ENCODE data around the gene MICAL3.

MICAL3 gene

DNA sequence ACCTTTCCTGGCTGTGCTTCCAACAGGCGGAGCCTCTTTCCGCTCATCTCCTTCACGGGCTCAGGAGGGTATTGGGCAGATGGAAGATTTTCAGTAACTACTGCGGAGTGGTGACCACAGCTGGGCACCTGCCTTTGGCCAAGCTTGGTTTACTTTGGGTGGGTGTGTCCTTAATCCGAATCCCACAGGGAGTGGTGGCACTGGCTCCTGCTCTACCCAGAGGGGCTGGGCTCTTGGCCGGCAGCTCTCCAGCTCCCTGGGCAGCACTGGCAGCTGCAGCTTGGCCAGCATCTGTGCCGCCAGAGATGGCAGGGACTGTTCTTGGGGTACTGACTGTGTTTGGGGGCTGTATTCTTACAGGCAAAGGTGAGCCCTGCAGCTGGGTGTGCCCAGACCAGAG, 279.9 kb downstream of the MICAL3 start:
- no peak for DNase-seq

DNA sequence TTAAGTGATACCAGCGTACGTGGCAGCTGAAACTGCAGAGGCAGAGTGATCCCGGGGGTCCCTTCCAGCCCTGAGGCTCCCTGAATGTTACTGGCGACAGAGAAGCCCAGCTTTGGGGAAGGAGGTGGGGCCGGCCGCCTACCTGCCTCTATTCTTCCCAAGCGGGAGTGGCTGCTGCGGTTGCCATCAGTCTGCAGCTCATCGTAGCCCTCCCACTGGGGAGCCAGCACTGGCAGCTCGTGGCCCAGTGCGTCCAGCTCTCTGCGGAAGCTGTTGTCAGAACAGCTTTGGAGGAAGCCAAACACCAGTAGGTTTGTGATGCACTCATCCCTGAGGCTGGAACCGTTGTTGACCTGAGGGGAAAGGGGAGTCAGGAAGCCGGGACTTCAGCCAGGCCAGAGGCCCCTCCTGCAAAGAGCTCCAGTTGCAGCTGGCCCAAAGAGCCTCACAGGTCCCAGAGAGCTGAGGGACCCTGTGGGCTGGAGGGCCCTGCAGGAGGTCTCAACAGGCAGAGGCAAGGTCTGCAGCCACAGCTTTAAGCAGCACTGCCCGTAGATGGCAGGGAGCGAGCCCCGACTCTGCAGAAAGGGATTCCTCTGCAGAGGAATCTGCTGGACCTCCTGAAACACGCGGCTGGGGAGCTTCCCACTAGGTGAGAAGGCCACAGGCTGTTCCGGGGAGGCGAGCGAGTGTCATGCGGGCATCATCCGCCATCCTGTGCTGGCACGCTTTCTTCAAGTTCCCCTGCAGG, 280.5 kb downstream of the MICAL3 start:
- DNase-seq = no peak

DNA sequence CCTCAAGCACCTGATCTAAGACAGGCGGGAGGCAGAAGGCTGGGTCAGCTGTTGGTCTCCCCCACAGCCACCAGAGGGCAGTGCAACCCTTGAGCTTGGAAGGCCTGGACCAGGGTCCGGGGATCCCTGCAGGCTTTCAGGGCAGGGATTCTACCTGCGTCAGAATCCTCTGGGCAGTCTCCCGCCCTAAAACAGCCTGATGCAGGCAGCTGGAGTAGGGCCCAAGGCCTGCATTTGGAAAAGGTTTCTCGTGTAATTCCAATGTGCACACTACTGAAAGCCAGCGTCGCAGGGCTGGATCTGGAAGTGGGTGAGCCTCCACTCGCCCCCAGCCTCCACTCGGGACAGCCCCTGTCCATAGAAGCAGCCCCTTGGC, 281.8 kb downstream of the MICAL3 start:
- peak; percentile 49 for DNase-seq

DNA sequence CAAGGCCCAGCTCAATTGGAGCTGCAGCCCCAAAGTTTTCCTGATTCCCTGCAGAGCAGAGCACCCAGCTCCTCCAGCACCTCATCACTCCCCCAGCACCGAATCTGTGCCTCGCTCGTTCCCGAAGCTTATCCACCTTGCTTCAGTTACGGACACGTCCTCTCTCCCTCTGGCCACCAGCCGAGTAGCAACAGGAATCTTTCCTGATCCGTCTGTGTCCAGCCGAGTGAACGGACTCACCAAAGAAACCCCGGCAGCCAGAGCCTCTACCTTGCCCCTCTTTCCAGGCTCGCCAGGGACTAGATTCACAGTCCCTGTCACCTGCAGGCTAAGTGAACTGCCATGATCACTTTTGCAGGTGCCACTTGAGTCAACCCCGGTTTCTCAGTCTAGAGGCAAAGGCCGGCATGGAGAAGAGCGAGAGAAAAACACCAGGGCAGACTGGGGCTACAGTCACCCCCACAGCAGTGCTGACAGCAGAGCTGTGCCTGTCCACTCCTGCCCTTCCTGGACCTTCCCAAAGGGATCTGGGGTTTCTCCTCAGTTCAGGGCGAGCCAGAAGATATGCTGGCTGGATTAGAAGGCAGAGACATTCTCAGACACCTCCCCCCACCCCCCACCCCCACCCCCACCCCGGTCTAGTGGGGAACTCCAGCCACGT, 282.4 kb downstream of the MICAL3 start:
- no peak for DNase-seq

DNA sequence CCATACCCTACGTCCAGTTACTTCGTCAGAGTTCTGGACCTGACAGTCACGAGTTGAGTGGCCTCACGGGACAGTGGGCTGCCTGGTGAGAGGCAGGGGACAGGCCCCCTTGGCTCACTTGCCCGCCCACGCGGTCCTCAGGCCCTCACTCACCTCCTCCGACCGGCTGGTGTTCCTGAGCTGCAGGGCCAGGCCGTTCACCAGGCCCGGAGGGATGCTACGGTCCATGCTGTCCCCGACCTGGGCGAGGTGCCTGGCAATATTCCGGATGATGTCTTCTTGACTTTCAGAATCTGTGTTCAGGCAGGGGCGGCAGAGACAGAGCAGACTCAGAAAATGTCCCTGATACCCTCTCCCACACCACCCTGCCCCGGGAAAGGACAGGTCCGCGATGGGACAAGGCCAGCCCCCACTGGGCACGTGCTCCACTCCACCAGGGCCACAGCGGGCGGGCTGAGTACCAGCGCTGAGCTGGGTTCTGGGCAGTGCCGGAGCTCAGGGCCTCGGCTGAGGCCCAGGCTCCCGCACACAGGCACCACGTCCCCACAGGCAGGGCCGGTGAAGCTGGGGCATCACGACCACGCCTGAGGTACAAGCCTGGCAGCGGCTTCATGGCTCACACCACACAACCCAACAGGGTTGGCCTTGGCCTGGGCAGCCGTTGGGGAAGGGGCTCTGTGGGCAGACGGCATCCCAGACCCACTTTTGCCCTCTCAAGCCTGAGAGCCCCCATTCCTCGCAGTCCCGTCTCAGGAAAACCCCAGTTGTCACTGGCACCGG, 285.0 kb downstream of the MICAL3 start:
- no peak for DNase-seq

DNA sequence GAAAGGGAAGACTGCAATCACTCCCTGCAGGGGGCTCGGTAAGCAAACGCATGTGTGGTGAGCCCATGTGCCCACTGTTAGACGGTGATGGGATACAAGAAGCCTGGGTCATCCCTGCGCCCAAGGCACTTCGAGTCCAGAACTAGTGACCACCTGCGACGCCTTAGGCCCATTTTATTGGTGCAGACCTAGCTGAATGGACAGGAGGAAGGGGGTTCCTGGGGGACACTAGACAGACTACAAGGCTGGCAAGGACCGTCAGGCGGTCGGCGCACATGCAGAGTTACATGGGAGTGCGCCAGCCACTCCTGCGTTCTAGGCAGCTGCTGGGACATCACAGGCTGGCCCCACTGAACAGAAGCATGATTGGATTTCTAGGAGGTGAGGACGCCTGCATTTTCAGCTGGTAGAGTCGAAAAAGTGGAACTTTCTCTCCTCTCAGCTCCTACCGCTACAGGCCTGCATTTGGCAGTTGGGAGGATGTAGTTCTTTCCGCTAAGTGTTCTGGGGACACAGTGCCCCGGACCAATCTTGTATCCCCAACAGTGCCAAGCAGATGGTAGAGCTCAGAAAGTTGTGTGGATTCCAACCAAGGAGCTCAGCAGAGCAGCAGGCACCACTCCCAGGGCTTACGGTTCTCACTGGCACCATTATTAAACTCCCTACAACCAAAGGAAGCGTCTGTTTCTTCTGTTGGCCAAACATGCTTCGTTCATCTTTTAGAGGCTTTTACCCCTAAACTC, 285.8 kb downstream of the MICAL3 start:
- DNase-seq = no peak
